SK-N-MC (cell line): ENCODE measurements around the gene MYO5C.

Source experiments
- DNase-seq: peaks from one replicate; pipeline ENCODE4 v3.0.0-alpha.2; 2011; ENCODE audit warnings: low read depth, low spot score
- H3K27ac ChIP-seq: fragments of 200-600 bp; sonication (generic); 2 replicates; pipeline ENCODE4 v1.5.1; 2016; ENCODE audit warnings: mixed run types
- H3K36me3 ChIP-seq: fragments of 200-600 bp; sonication (generic); 2 replicates; pipeline ENCODE4 v1.6.1; 2017; ENCODE audit warnings: antibody characterized with exemption, low read length, mixed read lengths; ENCODE audit not compliant: insufficient read depth
- H3K4me3 ChIP-seq: fragments of 200-600 bp; sonication (generic); 2 replicates; pipeline ENCODE4 v1.5.1; 2016
- H3K9ac ChIP-seq: fragments of 200-600 bp; sonication (generic); 2 replicates; pipeline ENCODE4 v1.8.0; 2017; ENCODE audit warnings: mixed run types, mixed read lengths; ENCODE audit not compliant: insufficient read length
- H3K9me3 ChIP-seq: fragments of 200-600 bp; sonication (generic); 2 replicates; pipeline ENCODE4 v1.6.1; 2017; ENCODE audit warnings: low read depth, mild to moderate bottlenecking, antibody characterized with exemption, low read length, moderate library complexity, mixed read lengths
- EZH2 ChIP-seq: fragments of 200-600 bp; sonication (generic); IDR thresholded peaks from one replicate; pipeline ENCODE4 v1.6.1; 2017; ENCODE audit warnings: antibody characterized with exemption
- FOXP2 ChIP-seq: optimal IDR thresholded peaks from 2 replicates; pipeline ENCODE3; 2011; ENCODE audit warnings: mild to moderate bottlenecking, moderate library complexity; ENCODE audit not compliant: insufficient read depth; ENCODE audit errors: extremely low read length, control extremely low read depth
- POLR2AphosphoS5 ChIP-seq: IDR thresholded peaks from 2 replicates; pipeline ENCODE4 v1.6.1; 2012; ENCODE audit warnings: mild to moderate bottlenecking, low read depth, low read length, borderline replicate concordance

MYO5C gene

GRCh38 chr15:52256930-52257733, 38.5 kb downstream of the MYO5C start:
- H3K4me3 ChIP-seq, result no peak overlapping the region; the same call in 1 of the 2 replicates
- no peaks in the 10 kb centered on the region for H3K9me3 ChIP-seq
- TF ChIP-seq FOXP2, result no peak
- H3K9ac ChIP-seq, result no peak overlapping the region
- H3K36me3 ChIP-seq, result no peaks in the 10 kb centered on the region
- H3K27ac ChIP-seq, result no peak overlapping the region
- no peak for DNase-seq

- DNase-seq, result peak; percentile 42
- Histone ChIP-seq H3K9me3 (no peaks in the 10 kb centered on the region), H3K36me3 (no peaks in the 10 kb centered on the region), H3K27ac (no peak overlapping the region), H3K4me3 (peak overlapping the region; percentile 65), H3K9ac (no peak overlapping the region)
- TF ChIP-seq EZH2, result no peak
- no peak for TF ChIP-seq FOXP2
- no peak for TF ChIP-seq POLR2AphosphoS5
Observed at GRCh38 chr15:52256366-52256765, 39.2 kb downstream of the MYO5C start.

DNA sequence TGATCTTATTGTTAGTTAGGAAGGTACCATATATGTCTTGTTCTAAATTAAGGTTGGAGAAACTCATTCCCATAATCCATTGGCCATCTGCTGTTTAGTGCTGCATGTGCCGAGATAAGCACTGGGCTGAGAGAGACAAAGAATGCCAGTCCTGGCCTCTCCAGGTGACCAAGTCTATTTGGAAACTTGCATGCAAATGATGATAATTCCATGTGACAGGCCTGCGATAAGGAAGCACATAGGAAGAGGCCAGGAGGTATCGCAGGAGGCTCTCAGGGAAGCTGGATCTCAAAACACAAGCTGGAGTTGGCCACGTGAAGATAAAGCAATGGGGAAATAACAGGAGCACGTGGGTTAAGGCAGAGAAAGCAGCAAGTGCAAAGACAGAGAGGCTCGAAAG, 39.7 kb downstream of the MYO5C start:
- TF ChIP-seq FOXP2, result no peak
- no peak for TF ChIP-seq EZH2
- Histone ChIP-seq H3K9me3 (no peaks in the 10 kb centered on the region), H3K27ac (no peak overlapping the region), H3K4me3 (no peak overlapping the region), H3K9ac (no peak overlapping the region), H3K36me3 (no peaks in the 10 kb centered on the region)
- no peak for DNase-seq

DNA sequence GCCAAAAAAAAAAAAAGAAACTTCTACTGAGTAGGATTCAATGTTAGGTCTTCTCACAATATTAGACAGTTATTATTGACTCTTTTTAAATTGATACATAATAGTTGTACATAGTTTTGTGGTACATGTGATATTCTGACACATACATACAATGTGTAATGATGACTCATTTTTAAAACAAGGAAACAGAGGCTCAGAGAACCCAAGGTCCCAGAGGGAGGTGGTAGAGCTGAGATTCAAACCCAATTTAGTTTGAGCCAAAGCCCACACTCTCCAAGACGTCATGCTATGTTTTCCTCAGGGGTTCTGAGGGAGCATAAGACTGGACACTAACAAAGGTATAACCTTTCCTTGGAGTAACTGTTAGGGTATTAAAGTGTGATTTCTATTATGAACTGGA, 40.6 kb downstream of the MYO5C start:
- Histone ChIP-seq H3K9ac (no peak overlapping the region), H3K36me3 (no peaks in the 10 kb centered on the region), H3K9me3 (no peaks in the 10 kb centered on the region), H3K27ac (no peak overlapping the region), H3K4me3 (no peak overlapping the region)
- TF ChIP-seq EZH2 (no peak), FOXP2 (no peak), POLR2AphosphoS5 (no peak)
- DNase-seq, result no peak

DNA sequence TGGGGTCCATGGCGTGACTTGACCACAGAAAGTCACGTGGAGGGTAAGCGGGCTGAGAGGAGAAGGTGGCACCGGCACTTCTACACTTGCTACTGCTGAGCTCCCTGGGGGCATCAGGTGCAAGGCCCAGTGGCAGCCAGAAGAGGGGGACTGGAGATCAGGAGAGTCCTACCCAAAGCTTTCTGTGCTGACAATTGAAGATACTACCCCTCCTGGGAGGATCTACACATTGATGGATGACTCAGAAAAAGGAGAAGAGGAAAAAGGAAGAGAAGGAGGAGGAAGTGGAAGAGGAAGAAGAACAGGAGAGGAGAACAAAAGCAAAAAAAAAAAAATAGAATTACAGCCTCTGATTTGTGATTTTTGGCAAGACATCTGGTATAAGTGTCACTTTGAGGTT, 41.2 kb downstream of the MYO5C start:
- Histone ChIP-seq H3K4me3 (no peak overlapping the region), H3K27ac (no peak overlapping the region), H3K36me3 (no peaks in the 10 kb centered on the region), H3K9ac (no peak overlapping the region), H3K9me3 (no peaks in the 10 kb centered on the region)
- no peak for TF ChIP-seq POLR2AphosphoS5
- TF ChIP-seq EZH2, result no peak
- TF ChIP-seq FOXP2, result no peak
- DNase-seq, result no peak

DNA sequence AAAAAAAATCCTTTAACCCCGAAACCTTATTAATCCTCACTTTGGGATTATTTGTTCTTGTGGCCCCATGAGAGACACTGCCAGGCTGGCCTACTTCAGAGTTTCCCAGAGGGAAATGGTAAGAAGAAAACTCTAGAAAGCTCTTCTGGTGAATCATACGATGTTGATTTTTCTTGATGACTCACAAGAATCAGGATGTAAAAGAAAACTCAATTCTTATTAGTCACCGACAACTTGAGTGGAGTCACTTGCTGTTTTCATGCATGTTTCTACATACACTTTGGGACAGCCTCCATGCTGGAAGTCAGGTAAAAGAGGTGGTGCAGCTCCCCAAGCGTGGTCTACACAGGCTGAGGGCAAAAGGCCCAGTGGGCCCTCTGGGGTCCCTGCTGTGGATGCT, 42.8 kb downstream of the MYO5C start:
- no peak overlapping the region for H3K27ac ChIP-seq

DNA sequence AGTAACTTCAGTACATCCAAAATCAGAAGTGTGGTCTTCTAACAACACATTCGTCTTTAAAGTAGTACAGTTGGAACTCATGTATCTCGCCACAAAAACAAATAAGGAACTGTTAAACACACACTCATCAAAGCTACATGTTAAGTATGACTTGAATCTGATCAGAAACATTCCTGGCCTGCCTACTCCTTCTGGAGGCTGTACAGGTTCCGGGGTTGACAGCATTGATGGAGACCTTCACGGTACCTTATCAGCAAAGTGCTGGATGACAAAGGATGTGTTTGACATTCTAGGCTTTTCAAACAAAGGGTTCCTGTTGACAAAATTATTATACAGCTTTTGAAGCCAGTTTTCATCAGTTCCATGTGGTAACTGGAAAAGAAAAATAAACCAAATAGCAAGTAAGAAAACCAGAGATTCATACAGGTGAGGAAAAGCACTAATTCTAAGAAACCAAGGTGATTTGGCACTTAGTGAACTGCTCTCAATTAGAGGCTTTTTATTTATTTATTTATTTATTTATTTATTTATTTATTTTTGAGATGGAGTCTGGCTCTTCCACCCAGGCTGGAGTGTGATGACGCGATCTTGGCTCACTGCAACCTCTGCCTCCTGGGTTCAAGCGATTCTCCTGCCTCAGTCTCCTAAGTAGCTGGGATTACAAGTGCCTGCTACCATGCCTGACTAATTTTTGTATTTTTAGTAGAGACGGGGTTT, 44.3 kb downstream of the MYO5C start:
- Histone ChIP-seq H3K4me3 (no peak overlapping the region), H3K27ac (no peak overlapping the region), H3K9me3 (no peaks in the 10 kb centered on the region), H3K9ac (no peak overlapping the region), H3K36me3 (no peaks in the 10 kb centered on the region)
- no peak for DNase-seq
- TF ChIP-seq FOXP2 (no peak), EZH2 (no peak), POLR2AphosphoS5 (no peak)

More for the DNA sequence above, 42.8 kb downstream of the MYO5C start:
- Histone ChIP-seq H3K9me3 (no peaks in the 10 kb centered on the region), H3K36me3 (no peaks in the 10 kb centered on the region), H3K9ac (no peak overlapping the region), H3K4me3 (no peak overlapping the region)
- DNase-seq, result no peak
- TF ChIP-seq POLR2AphosphoS5 (no peak), EZH2 (no peak), FOXP2 (no peak)

DNA sequence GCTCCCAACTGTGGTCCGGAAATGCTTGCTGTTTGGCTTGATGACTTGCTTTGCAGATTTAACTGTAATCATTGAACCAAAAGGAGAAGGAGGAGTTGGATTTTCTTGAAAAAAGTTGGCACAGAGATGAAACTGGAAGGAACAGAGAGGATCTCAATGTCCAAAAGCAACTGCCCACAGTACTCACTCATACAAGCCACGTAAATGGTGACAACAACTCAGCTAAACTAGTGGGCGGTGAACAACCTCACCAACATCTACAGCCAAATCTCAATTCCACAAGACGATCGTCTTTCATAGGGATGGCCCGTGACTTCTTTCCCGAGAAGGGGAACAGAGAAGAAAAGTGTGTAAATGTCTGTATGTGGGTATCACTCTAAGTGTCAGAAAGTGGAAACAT, 48.1 kb downstream of the MYO5C start:
- no peak for DNase-seq
- H3K36me3 ChIP-seq, result no peaks in the 10 kb centered on the region
- no peaks in the 10 kb centered on the region for H3K9me3 ChIP-seq
- H3K4me3 ChIP-seq, result no peak overlapping the region
- no peak overlapping the region for H3K9ac ChIP-seq
- TF ChIP-seq FOXP2 (no peak), POLR2AphosphoS5 (no peak), EZH2 (no peak)
- no peak overlapping the region for H3K27ac ChIP-seq
